HuH-7.5 (cell line): ENCODE measurements around the gene PYGO1.
"Not testable (repeated sequence)": the region's sequence is repeated elsewhere in the genome, so short reads cannot be mapped to it uniquely, and the experiment has no call there.

Experiments used
- DNase-seq: peaks from one replicate; pipeline ENCODE4 v3.0.0; 2011; ENCODE audit warnings: low spot score

The PYGO1 gene

GRCh38 chr15:55564347-55565145, 23.6 kb downstream of the PYGO1 start:
- DNase-seq, result peak; percentile 11

DNA sequence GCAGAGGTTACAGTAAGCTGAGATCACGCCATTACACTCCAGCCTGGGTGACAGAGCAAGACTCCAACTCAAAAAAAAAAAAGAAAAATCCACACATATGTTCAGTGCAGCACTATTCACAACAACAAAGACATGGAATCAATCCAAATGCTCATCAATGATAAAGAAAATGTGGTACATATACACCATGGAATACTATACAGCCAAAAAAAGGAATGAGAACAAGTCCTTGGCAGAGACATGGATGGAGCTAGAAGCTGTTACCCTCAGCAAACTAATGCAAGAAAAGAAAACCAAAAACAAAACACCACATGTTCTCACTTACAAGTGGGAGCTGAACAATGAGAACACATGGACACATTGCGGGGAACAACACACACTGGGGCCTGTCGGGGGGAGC, 25.5 kb downstream of the PYGO1 start:
- DNase-seq, result no peak

- DNase-seq, result no peak
Observed at GRCh38 chr15:55555089-55555488, 33.1 kb downstream of the PYGO1 start.

DNA sequence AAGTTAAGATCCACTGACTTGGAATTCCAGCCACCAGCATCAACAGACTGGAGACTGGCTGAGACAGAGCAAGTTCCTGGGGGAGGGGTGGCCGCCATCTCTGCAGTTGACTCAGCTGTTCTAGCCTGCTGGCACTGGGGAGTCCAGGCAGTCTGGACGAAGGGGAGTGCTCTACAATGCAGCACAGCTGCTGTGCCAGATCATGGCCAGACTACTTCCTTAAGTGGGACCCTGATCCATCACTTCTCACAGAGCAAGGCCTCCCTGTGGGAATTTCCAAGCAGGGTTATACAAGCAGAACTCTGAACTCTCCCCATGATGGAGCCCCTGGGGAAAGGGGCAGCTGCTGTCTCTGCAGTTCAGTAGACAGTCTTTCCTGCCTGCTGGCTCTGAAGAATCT, 35.2 kb downstream of the PYGO1 start:
- DNase-seq, result no peak

DNA sequence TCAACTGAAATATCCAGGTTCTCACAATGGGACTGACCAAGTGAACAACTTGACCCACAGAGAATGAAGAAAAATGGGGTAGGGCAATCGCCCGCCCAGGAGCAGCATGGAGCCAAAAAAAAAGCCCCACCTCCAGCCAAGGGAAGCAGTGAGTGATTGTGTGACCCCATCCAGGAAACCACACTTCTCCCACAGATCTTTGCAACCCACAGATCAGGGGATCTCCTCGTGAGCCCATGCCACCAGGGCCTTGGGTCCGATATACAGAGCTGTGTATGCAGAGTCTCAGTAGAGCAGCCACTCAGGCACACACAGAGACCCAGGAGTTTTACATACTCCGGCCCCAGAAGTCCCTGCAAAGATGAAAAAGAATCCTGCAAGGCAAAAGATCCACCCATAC, 35.7 kb downstream of the PYGO1 start:
- DNase-seq, result no peak

- DNase-seq, result no peak
Observed at GRCh38 chr15:55549305-55549704, 38.8 kb downstream of the PYGO1 start.

GRCh38 chr15:55546718-55547117, 41.4 kb downstream of the PYGO1 start:
- no peak for DNase-seq

GRCh38 chr15:55535436-55535835, 52.7 kb downstream of the PYGO1 start:
- no peak for DNase-seq

- DNase-seq, result no peak
Observed at GRCh38 chr15:55532944-55533343, 55.2 kb downstream of the PYGO1 start.

GRCh38 chr15:55530861-55531313, 57.3 kb downstream of the PYGO1 start:
- no peak for DNase-seq

- no peak for DNase-seq
Observed at GRCh38 chr15:55528812-55529211, 59.3 kb downstream of the PYGO1 start.

DNA sequence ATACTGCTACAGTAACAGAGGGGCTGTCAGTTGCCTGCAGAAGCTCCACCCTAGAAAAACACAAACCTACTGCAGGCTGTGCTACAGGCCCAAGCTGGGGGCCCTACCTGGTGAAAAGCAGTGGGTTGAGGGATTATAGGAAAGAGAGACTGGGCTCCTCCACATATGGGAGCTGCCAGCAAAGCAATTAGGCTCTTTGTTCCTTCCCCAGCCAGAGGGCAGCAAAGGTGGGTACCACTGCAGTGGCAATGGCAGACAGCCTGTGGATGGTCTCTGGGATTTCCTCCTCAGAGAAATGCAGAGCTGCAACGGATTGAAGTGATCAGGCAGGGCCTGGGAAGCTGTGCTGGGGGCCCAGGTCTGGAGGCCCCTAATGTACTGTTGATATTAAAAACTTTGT, 61.0 kb downstream of the PYGO1 start:
- no peak for DNase-seq

DNA sequence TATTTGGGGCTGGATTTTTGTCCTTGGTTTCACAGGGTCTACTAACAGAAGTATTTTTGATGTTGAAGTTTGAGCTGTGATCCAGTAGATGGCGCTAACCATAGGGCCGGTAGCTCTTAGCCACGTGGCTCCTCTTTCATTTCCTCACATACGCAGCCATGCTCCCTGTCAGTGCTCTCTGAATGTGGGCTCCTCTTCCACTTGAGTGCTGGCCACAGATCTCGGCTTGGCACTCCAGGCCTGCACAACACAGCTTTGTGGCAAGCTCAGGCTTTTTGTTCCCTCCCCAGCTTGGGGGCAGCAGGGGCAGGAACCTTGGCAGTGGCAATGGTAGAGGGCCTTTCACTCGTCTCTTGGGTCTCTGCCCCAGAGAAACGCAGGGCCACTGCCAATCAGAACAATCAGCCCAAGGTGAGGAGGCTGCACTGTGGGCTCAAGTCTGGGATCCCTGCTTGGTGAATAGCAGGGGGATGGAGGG, 61.5 kb downstream of the PYGO1 start:
- peak; percentile 29 for DNase-seq

DNA sequence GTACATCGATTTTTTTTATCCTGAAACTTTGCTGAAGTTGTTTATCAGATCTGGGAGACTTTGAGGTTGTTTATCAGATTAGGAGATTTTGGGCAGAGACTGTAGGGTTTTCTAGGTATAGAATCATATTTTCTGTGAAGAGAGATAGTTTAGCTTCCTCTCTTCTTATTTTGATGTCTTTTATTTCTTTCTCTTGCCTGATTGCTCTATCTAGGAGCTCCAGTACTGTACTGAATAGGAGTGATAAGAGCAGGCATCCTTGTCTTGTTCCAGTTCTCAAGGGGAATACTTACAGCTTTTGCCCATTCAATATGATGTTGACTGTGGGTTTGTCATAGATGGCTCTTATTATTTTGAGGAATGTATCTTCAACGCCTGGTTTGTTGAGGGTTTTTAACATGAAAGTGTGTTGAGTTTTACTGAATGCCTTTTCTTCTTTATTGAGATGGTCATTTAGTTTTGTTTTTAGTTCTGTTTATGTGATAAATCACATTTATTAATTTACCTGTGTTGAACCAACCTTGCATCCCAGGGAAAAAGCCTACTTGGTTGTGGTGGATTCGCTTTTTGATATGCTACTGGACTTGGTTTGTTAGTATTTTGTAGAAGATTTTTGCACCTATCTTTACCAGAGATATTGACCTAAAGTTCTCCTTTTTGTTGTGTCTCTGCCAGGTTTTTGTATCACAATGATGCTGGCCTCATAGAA, 65.2 kb downstream of the PYGO1 start:
- DNase-seq, result no peak

DNA sequence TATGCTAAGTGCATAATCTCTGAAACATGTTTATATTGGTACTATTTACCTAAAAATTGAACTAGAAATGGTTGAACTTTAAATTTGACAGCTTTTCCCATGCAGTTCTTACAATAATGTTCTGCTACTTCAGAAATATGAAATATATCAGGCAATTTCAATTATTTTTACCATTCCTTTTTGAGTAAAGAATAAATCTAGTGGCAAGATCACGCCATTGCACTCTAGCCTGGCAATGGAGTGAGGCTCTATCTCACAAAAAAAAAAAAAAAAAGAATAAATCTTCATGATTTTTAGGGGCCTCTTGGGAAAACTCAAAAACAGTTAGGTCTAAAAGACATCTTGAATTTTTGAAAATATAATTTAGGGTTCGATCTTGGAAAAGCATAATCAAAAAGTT, 69.5 kb downstream of the PYGO1 start:
- no peak for DNase-seq

DNA sequence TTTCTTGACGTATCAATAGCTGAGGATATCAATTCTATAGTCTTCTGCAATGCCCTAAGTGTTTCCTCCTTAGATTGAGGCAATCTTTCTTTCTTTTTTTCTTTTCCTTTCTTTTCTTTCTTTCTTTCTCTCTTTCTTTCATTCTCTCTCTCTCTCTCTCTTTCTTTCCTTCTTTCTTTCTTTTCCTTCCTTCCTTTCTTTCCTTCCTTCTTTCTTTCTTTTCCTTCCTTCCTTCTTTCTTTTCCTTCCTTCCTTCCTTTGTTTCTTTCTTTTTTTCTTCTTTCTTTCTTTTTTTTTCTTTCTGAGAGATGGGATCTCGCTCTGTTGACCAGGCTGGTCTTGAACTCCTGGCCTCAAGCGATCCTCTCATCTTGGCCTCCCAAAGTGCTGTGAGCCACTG, 70.1 kb downstream of the PYGO1 start:
- no peak for DNase-seq

DNA sequence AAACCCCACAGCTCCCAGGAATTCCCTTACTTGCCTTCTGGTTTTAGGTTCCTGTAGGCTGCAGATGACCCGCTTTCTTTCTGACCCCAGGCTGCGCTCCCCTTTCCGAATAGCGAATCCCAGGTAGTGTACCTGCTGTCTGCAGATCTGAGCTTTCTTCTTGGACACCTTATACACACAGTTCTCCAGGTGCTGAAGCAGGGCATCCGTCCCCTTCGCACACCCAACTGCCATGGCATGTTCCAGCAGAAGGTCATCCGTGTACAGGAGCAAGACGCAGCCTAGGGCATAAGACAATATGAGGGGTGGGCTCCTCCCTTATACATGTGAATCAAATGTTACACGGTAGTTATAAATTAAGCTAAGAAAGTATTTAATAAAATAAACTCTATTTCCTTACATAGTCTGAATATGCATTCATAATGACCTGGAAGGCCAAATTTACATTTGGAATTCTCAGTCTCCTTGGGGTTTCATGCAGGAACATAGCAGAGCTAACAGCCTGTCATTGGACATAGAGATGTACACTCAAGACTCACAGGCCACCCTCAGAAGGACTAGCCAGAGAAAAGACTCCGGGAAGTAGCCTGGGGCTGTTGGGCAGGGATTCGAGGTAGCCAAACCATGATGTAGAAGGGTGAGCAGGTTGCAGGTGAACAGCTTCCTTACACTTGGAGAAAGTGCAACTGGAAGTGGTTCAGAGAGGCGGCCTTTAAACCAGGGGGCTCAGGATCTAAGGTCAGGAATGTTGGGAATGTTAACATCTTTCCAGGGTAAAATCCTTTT, 72.0 kb downstream of the PYGO1 start:
- DNase-seq, result no peak

DNA sequence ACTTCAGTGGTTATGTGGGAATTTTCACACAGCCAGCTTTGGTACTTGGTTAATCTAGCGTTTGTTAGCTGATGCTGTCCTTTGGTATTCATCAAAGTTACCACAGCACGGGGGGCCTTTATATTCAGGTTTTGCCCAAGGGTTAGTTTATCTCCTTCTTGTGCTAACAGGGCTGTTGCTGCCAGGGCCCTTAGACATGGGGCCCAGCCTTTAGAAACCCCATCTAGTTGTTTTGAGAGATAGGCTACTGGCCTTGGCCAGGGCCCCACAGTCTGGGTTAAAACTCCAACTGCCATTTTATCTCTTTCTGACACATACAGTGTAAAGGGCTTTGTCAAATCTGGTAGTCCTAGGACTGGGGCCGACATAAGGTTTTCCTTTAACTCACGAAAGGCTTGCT, 72.7 kb downstream of the PYGO1 start:
- DNase-seq, result no peak

DNA sequence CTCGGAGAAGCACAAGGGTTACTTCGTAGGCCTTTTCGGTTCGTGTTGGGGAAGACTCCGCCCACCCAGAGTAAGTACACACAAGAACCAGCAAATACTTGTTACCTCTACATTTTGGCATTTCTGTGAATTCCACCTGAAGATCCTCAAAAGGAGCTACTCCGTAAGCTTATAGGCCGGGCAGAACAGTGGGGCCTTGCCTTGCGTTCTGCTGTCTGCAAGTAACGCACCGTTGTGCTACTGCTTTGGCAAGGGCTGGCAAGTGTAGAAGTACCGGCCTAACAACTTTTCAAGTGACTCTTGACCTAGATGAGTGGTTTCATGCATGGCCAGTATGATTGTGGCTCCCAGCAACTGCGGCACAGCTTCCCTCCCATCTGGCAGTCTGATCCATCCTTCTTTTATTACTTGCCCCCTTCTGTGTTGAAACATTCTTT, 73.7 kb downstream of the PYGO1 start:
- no peak for DNase-seq

GRCh38 chr15:55513621-55514413, 74.3 kb downstream of the PYGO1 start:
- DNase-seq, result not testable (repeated sequence)

DNA sequence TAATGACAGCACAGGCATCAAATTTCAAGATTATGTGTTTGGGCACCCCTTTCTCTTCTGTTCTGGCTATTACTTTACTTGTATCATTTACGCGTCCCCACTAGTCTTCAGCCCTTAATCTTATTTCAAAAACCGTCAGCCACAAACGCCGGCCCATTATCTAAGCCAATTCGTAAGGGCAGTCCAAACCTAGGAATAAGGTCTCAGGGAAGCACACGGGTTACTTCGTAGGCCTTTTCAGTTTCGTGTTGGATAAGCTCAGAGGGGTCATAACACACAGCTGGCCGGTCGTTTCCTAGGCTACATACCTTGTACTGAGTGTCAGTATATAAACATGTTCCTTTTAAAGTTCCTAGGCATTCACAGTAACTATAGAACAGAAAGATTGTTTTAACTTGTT, 75.0 kb downstream of the PYGO1 start:
- DNase-seq, result no peak

GRCh38 chr15:55507567-55507966, 80.6 kb downstream of the PYGO1 start:
- no peak for DNase-seq
